AG09319 (cell line): Measurements from ENCODE around the gene CCL25.

ENCODE experiments used
- DNase-seq: peaks from one replicate; pipeline ENCODE4 v3.0.0-alpha.2; 2010; ENCODE audit warnings: low read depth; ENCODE audit errors: extremely low read depth
- CTCF ChIP-seq: IDR thresholded peaks from 2 replicates; pipeline ENCODE4 v1.5.1; 2011; ENCODE audit warnings: low read depth, mild to moderate bottlenecking, inconsistent platforms, low read length, moderate library complexity

Gene CCL25

DNA sequence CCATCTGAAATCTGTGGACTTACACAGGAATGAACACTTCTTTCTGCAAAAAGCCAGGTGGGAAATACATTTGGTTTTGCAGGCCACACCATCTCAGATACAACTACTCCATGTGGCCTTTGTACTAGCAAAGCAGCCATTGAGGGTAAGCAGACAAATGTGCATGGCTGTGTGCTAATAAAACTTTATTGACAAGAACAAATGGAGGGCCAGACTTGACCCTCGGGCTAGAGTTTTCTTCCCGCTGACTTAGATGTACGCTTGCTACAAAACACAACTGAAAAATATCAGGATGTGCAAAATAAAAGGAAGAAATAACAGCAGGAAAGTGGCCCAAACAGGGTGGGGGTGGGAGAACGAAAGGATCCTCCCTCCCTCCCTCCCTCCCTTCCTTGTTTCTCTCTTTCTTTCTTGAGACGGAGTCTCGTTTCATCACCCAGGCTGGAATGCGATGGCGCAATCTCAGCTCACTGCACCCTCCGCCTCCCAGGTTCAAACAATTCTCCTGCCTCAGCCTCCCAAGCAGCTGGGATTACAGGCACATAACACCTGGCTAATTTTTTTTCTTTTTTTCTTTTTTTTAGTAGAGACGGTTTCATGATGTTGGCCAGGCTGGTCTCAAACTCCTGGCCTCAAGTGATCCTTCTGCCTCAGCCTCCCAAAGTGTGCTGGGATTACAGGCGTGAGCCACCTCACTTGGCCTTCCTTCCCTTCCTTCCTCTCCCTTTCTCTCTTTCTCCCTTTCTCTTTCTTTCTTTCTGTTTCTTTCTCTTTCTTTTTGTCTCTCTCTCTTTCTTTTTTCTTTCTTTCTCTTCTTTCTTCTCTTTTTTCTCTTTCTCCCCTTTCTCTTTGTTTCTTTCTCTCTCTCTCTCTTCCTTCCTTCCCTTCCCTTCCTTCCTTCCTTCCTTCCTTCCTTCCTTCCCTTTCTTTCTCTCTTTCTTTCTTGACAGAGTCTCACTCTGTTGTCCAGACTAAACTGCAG is 29.3 kb downstream of the CCL25 start:
- no peak for DNase-seq
- no peak for TF ChIP-seq CTCF

DNA sequence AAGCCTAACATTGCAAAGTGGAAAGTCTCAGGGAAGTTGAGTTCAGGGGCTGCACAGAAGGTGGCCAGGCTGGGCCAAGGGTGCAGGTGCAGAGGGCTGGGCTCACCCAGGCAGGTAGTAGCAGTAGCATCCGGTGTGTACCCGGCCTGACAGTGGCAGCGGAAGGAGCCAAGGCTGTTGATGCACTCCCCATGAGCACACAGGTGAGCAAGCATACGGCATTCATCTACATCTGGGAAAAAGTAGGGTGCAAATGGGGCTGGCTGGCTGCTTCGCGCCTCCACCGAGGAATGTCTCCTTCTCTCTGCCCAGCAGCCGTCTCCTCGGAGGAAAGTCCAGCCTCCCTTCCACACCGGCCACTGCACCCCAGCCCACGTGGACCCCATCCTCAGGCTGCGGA is 30.6 kb downstream of the CCL25 start:
- TF ChIP-seq CTCF = no peak

DNA sequence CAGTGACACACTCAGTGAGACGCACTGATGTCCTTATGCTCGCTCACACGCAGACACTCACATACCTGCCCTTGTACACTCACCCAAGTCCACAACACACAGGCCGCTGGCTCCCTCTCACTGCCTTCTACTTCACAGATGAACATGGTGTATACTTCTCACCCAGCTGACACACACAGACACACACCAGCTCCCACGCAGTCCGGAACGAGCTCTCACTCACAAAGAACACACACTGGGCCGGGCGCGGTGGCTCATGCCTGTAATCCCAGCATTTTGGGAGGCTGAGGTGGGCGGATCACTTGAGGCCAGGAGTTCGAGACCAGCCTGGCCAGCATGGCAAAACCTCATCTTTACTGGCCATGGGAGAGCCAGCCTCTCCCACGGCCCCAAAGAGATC is 31.6 kb downstream of the CCL25 start:
- no peak for TF ChIP-seq CTCF
- no peak for DNase-seq

More for the DNA sequence above, 30.6 kb downstream of the CCL25 start:
- no peak for DNase-seq

GRCh38 chr19:8085598-8086408 is 33.2 kb downstream of the CCL25 start:
- TF ChIP-seq CTCF = no peak
- no peak for DNase-seq

- DNase-seq = no peak
- no peak for TF ChIP-seq CTCF
Measured at GRCh38 chr19:8086849-8087248, 34.3 kb downstream of the CCL25 start.

DNA sequence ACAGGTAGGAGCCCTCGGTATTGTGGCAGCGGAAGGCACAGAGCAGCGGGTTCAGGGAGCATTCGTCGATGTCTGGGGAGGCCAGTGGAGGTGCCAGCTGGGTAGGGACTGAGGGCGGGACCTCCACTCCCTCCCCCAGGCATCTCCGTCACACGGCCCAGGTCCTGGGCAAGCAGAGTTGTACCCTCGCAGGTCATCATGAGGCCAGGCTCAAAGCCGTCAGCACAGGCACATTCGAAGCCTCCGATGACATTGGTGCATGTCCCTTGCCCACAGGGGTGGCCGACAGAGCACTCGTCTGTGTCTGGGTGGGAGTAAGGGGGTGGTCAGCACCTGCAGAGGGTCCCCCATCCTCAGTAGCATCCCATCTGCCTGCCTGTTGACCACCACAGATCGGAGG is 35.3 kb downstream of the CCL25 start:
- no peak for TF ChIP-seq CTCF
- DNase-seq = no peak
